Adrenal gland (tissue), 5 donors: Measurements from ENCODE around the gene MIER2.

ENCODE experiments used
- POLR2A ChIP-seq, 2 donors: fragments of 450-650 bp; IDR thresholded peaks; one replicate each; pipeline ENCODE4 v1.6.1; 2017; ENCODE audit warnings: antibody characterized with exemption in 2 of 2, mild to moderate bottlenecking in 2 of 2, moderate library complexity in 1 of 2
- TF ChIP-seq, protein P1 (sequence below), 6 experiments: fragments of 450-650 bp in 4 of 6; fragments of 200-600 bp in 2 of 6; sonication (generic) in 1 of 6; IDR thresholded peaks; 1 replicate in 5 of 6; 2 replicates in 1 of 6; pipeline versions ENCODE4 v1.5.1 to v1.8.0; 2016 to 2021; ENCODE audit warnings: antibody characterized with exemption in 6 of 6, mild to moderate bottlenecking in 2 of 6, moderate library complexity in 1 of 6
- donor health status: DM: no; HTN: no; CAD: no.

DNA sequence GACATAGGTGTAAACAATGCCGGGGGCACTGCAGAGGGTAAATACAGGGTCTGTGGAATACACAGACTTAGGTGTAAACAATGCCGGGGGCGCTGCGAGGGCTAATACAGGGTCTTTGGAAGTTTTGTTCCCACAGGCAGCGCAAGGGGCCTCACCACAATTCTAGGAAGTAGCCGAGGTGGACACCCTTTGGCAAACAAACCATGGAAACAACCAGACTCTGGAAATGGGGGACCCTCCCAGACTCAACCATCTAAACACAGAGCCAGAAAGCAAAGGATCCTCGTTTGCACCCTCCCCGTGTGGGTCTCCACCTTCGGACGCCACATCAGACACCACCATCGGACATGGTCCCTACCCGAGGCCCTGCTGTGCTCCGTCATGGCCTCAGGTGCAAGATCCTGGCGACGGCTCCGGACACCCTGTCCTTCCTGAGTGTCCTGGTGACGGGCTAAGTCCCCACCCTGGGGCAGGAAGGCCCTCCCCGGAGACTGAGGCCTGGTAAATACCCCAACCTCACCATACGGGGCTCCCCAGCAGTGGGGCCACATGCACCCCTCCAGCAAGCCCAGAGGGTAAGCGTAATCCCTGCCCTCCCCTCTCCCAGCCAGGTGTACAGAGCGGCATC lies 36.7 kb downstream of the MIER2 start:
- TF ChIP-seq, protein P1, sequence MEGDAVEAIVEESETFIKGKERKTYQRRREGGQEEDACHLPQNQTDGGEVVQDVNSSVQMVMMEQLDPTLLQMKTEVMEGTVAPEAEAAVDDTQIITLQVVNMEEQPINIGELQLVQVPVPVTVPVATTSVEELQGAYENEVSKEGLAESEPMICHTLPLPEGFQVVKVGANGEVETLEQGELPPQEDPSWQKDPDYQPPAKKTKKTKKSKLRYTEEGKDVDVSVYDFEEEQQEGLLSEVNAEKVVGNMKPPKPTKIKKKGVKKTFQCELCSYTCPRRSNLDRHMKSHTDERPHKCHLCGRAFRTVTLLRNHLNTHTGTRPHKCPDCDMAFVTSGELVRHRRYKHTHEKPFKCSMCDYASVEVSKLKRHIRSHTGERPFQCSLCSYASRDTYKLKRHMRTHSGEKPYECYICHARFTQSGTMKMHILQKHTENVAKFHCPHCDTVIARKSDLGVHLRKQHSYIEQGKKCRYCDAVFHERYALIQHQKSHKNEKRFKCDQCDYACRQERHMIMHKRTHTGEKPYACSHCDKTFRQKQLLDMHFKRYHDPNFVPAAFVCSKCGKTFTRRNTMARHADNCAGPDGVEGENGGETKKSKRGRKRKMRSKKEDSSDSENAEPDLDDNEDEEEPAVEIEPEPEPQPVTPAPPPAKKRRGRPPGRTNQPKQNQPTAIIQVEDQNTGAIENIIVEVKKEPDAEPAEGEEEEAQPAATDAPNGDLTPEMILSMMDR (IDR thresholded peaks at IDR 0.05): no peak
- no peak for TF ChIP-seq POLR2A (IDR thresholded peaks at IDR 0.05)
